ENCODE measurements around the gene IFNAR1.

GRCh38 chr21:33371366-33371765 is 46.6 kb downstream of the IFNAR1 start:
- no peak for TF ChIP-seq CTCF (IDR thresholded peaks at IDR 0.05)
- no peak for TF ChIP-seq CEBPB (IDR thresholded peaks at IDR 0.05)
